Neural progenitor cell (in vitro differentiated cells): ENCODE data around the gene SPOCK1.

Experiments used
- CTCF ChIP-seq: fragments of 200-600 bp; sonication (generic); IDR thresholded peaks from 2 replicates; pipeline ENCODE4 v1.5.1; 2017; ENCODE audit warnings: antibody characterized with exemption, mild to moderate bottlenecking
- EZH2 ChIP-seq: fragments of 200-600 bp; sonication (generic); IDR thresholded peaks from 2 replicates; pipeline ENCODE4 v1.6.1; 2017; ENCODE audit warnings: antibody characterized with exemption, mild to moderate bottlenecking, moderate library complexity
- EZH2phosphoT487 ChIP-seq: fragments of 200-600 bp; sonication (generic); IDR thresholded peaks from 2 replicates; pipeline ENCODE4 v1.6.1; 2017; ENCODE audit warnings: antibody characterized with exemption

GRCh38 chr5:137113939-137114338 is 385.2 kb downstream of the SPOCK1 start:
- TF ChIP-seq CTCF, result no peak
- no peak for TF ChIP-seq EZH2phosphoT487
- no peak for TF ChIP-seq EZH2
